Fibroblast of the aortic adventitia (primary cell): ENCODE data around the gene PPP2R1B. TPM values are rescaled to one million over a fixed set of nuclear protein-coding genes. Genes with fewer than 3 reads are reported as not detected.

Source experiments
- DNase-seq: peaks from one replicate; pipeline ENCODE4 v3.0.0-alpha.2; 2010; ENCODE audit warnings: low read depth
- H3K4me3 ChIP-seq: 2 replicates; pipeline ENCODE4 v1.5.1; 2011; ENCODE audit warnings: low read depth, mild to moderate bottlenecking, control low read depth, low read length, moderate library complexity
- CTCF ChIP-seq: IDR thresholded peaks from 2 replicates; pipeline ENCODE4 v1.5.1; 2011; ENCODE audit warnings: mild to moderate bottlenecking, low read length, control low read depth, inconsistent platforms; ENCODE audit not compliant: insufficient read depth
- total RNA-seq: library from RNA; depleted of rRNA; stranded (reverse); fragments of >200 nt; gene quantifications from 2 replicates; pipeline ENCODE4 v1.2.3, GENCODE V29; 2012; ENCODE audit warnings: low replicate concordance

The PPP2R1B gene
- total RNA-seq, 1 donor = 27.1 TPM

DNA sequence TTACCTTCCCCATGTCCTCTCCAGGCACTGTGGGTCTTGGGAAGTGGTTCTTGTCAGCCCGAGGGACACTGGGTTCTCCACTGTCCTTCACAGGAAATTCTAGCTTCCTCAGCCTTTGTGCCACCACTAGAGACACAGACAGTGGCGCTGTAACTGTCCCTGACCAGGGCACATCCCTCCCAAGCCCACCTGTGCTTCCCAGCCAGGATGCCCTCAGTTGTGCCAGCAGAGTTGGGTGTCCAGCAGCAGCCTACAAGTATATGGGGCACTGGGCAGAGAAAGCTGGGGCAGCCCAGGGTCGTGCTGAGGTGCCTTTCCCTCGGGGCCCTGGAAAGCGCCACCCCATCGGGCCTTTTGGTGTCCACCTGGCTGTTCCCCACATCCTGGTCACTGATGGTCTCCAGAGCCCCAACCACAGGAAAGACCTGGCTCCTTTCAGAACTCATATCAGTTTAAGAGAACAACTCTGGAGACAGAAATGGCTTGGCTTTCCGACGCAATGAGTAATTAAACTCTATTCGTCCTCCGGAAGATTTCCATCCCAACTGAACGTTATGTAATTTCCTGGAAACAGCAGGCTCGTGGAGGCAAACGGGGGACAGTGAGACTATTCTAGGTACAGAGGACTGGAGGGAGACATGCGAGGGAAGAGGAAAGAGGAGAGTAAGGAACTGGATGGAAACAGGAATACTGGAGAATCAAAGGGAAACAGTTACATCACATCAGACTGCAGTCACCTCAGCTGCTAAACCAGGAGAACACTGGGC is 28.6 kb downstream of the PPP2R1B start:
- no peak overlapping the region for H3K4me3 ChIP-seq
- DNase-seq = peak; percentile 66
- TF ChIP-seq CTCF = no peak

GRCh38 chr11:111736621-111737443 is 29.4 kb downstream of the PPP2R1B start:
- no peak overlapping the region for H3K4me3 ChIP-seq
- peak; percentile 31 for DNase-seq
- no peak for TF ChIP-seq CTCF

DNA sequence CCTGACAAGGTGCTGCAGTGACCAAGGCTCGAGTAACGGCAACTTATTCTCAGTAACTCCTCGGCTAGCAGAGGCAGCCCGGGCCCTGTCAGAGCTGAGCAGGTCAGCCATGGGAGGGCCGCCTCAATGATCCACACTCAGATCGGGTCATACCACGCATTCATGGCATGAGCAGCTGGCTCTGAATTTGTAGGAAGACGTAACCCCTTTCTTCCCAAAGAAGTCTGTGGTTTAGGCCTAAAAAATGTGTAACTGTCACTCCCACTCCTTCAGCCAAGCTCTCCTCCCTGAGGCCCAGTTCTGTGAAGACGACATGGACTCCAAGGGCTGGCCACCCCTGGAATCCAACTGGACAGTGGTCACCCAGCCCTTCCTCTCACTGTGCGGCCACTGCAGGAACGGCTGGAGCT is 30.0 kb downstream of the PPP2R1B start:
- TF ChIP-seq CTCF = no peak
- DNase-seq = peak; percentile 79
- no peak overlapping the region for H3K4me3 ChIP-seq

GRCh38 chr11:111735262-111736116 is 30.7 kb downstream of the PPP2R1B start:
- no peak for TF ChIP-seq CTCF
- H3K4me3 ChIP-seq = peak overlapping the region; percentile 49
- peak; percentile 99 for DNase-seq

- H3K4me3 ChIP-seq = no peak overlapping the region
- no peak for DNase-seq
- TF ChIP-seq CTCF = no peak
Observed at GRCh38 chr11:111734954-111735261, 31.3 kb downstream of the PPP2R1B start.

GRCh38 chr11:111734101-111734953 is 31.9 kb downstream of the PPP2R1B start:
- peak; percentile 11 for DNase-seq
- H3K4me3 ChIP-seq = no peak overlapping the region
- no peak for TF ChIP-seq CTCF
